ENCODE data around the gene EQTN. TPM values are rescaled to one million over a fixed set of nuclear protein-coding genes. Genes with fewer than 3 reads are reported as not detected.

EQTN gene
- total and polyA plus RNA-seq, 10 of the 15 experiments (the other 5 are each of a cell fraction or from before 2014, with no cell fraction given) = not detected

GRCh38 chr9:27337236-27337635 lies 40.3 kb upstream of the EQTN start (continued):
- TF ChIP-seq, protein P1, sequence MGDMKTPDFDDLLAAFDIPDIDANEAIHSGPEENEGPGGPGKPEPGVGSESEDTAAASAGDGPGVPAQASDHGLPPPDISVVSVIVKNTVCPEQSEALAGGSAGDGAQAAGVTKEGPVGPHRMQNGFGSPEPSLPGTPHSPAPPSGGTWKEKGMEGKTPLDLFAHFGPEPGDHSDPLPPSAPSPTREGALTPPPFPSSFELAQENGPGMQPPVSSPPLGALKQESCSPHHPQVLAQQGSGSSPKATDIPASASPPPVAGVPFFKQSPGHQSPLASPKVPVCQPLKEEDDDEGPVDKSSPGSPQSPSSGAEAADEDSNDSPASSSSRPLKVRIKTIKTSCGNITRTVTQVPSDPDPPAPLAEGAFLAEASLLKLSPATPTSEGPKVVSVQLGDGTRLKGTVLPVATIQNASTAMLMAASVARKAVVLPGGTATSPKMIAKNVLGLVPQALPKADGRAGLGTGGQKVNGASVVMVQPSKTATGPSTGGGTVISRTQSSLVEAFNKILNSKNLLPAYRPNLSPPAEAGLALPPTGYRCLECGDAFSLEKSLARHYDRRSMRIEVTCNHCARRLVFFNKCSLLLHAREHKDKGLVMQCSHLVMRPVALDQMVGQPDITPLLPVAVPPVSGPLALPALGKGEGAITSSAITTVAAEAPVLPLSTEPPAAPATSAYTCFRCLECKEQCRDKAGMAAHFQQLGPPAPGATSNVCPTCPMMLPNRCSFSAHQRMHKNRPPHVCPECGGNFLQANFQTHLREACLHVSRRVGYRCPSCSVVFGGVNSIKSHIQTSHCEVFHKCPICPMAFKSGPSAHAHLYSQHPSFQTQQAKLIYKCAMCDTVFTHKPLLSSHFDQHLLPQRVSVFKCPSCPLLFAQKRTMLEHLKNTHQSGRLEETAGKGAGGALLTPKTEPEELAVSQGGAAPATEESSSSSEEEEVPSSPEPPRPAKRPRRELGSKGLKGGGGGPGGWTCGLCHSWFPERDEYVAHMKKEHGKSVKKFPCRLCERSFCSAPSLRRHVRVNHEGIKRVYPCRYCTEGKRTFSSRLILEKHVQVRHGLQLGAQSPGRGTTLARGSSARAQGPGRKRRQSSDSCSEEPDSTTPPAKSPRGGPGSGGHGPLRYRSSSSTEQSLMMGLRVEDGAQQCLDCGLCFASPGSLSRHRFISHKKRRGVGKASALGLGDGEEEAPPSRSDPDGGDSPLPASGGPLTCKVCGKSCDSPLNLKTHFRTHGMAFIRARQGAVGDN (IDR thresholded peaks at IDR 0.05) = no peak
- TF ChIP-seq ZNF207 (IDR thresholded peaks at IDR 0.05; ENCODE audit: borderline replicate concordance) (no peak), ZBTB40 (IDR thresholded peaks at IDR 0.05; ENCODE audit: borderline replicate concordance) (no peak), NR2F1 (conservative IDR thresholded peaks at IDR 0.05) (no peak), CTCF (IDR thresholded peaks at IDR 0.05 in 2 of 3, conservative IDR thresholded peaks at IDR 0.05 in 1 of 3; ENCODE audit: control insufficient read depth in 2 of 3, extremely low read depth in 1 of 3, insufficient read depth in 1 of 3, low read depth in 3 of 3, low read length in 3 of 3) (no peak), PAX8 (IDR thresholded peaks at IDR 0.05) (no peak)
- TF ChIP-seq, protein P2, sequence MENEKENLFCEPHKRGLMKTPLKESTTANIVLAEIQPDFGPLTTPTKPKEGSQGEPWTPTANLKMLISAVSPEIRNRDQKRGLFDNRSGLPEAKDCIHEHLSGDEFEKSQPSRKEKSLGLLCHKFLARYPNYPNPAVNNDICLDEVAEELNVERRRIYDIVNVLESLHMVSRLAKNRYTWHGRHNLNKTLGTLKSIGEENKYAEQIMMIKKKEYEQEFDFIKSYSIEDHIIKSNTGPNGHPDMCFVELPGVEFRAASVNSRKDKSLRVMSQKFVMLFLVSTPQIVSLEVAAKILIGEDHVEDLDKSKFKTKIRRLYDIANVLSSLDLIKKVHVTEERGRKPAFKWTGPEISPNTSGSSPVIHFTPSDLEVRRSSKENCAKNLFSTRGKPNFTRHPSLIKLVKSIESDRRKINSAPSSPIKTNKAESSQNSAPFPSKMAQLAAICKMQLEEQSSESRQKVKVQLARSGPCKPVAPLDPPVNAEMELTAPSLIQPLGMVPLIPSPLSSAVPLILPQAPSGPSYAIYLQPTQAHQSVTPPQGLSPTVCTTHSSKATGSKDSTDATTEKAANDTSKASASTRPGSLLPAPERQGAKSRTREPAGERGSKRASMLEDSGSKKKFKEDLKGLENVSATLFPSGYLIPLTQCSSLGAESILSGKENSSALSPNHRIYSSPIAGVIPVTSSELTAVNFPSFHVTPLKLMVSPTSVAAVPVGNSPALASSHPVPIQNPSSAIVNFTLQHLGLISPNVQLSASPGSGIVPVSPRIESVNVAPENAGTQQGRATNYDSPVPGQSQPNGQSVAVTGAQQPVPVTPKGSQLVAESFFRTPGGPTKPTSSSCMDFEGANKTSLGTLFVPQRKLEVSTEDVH (IDR thresholded peaks at IDR 0.05; ENCODE audit: low read depth, partially characterized antibody) = no peak
- TF ChIP-seq, protein P3, sequence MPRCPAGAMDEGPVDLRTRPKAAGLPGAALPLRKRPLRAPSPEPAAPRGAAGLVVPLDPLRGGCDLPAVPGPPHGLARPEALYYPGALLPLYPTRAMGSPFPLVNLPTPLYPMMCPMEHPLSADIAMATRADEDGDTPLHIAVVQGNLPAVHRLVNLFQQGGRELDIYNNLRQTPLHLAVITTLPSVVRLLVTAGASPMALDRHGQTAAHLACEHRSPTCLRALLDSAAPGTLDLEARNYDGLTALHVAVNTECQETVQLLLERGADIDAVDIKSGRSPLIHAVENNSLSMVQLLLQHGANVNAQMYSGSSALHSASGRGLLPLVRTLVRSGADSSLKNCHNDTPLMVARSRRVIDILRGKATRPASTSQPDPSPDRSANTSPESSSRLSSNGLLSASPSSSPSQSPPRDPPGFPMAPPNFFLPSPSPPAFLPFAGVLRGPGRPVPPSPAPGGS (IDR thresholded peaks at IDR 0.05; ENCODE audit: borderline replicate concordance, insufficient read depth, low read depth, low read length, poor library complexity, severe bottlenecking) = no peak
